Ishikawa (cell line): ENCODE measurements around the gene MACROD2.

ENCODE experiments used
- CEBPB ChIP-seq: IDR thresholded peaks from 2 replicates; pipeline ENCODE4 v1.6.1; 2012
- CREB1 ChIP-seq: IDR thresholded peaks from 2 replicates; pipeline ENCODE4 v1.6.1; 2012; ENCODE audit warnings: low read depth
- EGR1 ChIP-seq: IDR thresholded peaks from 2 replicates; pipeline ENCODE4 v1.6.1; 2012
- EP300 ChIP-seq: IDR thresholded peaks from 2 replicates; pipeline ENCODE4 v1.6.1; 2012; ENCODE audit warnings: borderline replicate concordance
- FOXM1 ChIP-seq: IDR thresholded peaks from 2 replicates; pipeline ENCODE4 v1.6.1; 2012; ENCODE audit warnings: low read depth, borderline replicate concordance
- MAX ChIP-seq: IDR thresholded peaks from 2 replicates; pipeline ENCODE4 v1.6.1; 2012
- NFIC ChIP-seq: IDR thresholded peaks from 2 replicates; pipeline ENCODE4 v1.6.1; 2012
- RAD21 ChIP-seq: IDR thresholded peaks from 2 replicates; pipeline ENCODE4 v1.6.1; 2012; ENCODE audit warnings: low read depth
- REST ChIP-seq: IDR thresholded peaks from 2 replicates; pipeline ENCODE4 v1.6.1; 2012; ENCODE audit warnings: low read depth, mild to moderate bottlenecking
- TAF1 ChIP-seq: IDR thresholded peaks from 2 replicates; pipeline ENCODE4 v1.6.1; 2012; ENCODE audit warnings: low read depth, mild to moderate bottlenecking
- TCF12 ChIP-seq: IDR thresholded peaks from 2 replicates; pipeline ENCODE4 v1.6.1; 2012; ENCODE audit warnings: low read depth
- TEAD4 ChIP-seq: IDR thresholded peaks from 2 replicates; pipeline ENCODE4 v1.6.1; 2012
- USF1 ChIP-seq: IDR thresholded peaks from 2 replicates; pipeline ENCODE4 v1.6.1; 2012
- YY1 ChIP-seq: IDR thresholded peaks from 2 replicates; pipeline ENCODE4 v1.6.1; 2012; ENCODE audit warnings: low read depth

GRCh38 chr20:15616626-15617025 is 1621.3 kb downstream of the MACROD2 start:
- no peak for TF ChIP-seq TAF1
- TF ChIP-seq CREB1, result no peak
- TF ChIP-seq REST, result no peak
- TF ChIP-seq MAX, result no peak
- no peak for TF ChIP-seq FOXM1
- TF ChIP-seq EGR1, result no peak
- no peak for TF ChIP-seq EP300
- TF ChIP-seq YY1, result no peak
- no peak for TF ChIP-seq CEBPB
- TF ChIP-seq TEAD4, result no peak
- no peak for TF ChIP-seq NFIC
- no peak for TF ChIP-seq RAD21
- no peak for TF ChIP-seq TCF12
- TF ChIP-seq USF1, result no peak
